GM20431 (cell line): Measurements from ENCODE around the gene COL28A1.
"Not testable (repeated sequence)": the region's sequence is repeated elsewhere in the genome, so short reads cannot be mapped to it uniquely, and the experiment has no call there.

Experiments
- in situ Hi-C: fragments of 300-500 bp; cut with MseI, MboI; formaldehyde crosslinking; loops from one replicate; pipeline ENCODE4 v1.15.0; 2020; ENCODE audit warnings: low sequenced_read_pairs; ENCODE audit not compliant: unreplicated experiment

Gene COL28A1

DNA sequence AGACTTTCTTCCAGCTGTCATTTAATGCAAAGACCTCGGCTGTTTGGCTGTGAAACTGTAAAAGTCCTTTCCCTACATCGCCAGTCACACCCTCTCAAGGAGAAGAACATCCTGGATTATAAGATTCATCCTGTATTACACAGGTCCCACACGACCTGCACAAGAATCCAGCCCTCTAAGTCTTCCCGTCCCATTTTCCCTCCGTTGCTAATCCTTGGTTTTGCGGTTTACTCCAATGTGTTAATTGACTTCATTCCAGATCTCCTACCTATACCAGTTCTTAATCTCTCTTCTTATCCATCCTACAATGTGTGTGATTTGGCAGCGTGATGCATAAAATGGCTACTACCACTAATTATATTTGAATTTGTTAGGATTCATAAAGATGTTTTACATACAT is 110.4 kb downstream of the COL28A1 start:
- in situ Hi-C loops, result no loop called here

DNA sequence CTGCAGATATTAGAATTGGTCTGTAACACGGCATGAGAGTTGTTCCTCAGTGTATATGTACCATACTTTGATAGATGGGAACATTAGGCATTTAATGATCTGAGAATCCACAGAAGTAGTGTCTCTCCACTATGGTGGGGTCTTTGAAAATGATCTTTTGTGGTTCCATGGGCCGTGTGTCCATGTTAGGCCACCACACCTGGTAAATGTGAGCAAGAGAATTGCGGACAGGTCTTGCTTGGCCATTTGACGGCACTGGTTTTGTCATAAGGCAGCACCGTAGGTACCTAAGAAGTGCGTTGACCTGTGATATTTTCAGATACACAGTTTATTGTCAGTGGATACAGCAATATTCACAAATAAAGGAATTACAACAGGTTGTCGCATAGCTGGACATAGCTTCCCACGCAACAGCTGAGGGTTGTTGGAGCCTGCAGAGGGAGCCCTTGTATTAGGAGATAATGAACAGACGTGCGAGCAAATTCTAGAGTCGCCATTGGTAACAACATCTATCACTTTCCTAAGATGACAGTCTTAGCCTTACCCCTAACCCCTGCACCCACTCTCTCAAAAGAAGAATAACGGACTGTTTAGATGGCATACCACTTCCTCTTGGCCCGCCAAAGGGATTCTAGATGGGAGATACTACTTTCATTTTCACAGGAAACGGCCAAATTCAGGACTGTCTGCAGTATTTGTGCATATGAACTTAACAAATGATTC is 111.4 kb downstream of the COL28A1 start:
- in situ Hi-C loops, result no loop called here

DNA sequence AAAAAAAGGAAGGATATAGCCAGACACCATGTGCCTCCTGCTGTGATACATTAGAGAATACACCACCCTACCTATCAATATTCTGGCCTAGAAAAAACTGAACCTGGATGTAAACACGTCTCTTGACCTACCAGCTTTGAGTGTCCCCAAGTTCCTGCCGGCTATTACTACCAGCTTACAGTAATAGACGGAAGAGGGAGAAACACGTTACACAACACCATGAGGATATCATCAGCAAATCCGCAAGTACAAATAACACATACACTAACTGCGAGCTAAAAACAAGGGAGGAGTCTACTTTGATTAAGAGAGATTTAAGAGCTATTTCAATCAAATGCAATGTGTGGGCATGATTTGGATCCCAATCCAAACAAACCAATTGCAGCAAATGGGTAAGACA is 113.0 kb downstream of the COL28A1 start:
- in situ Hi-C loops, result no loop called here

DNA sequence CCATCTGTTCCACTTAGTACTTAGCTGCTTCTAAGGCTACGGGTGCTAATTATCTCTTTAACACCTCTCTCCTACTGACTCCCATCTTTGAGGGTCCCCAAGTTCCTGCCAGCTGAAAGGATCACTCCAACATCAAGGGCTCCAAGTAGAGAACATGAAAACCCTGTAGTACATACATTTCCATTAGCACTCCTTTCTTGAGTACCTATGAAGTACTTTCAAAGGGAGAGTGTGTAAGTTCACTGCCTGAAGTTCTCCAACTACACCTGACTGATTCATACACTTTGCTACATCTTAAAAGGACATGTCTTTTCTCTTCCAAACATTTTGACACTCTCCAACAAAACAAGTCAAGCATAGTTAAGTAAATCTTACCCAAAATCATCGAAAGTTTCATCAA is 113.8 kb downstream of the COL28A1 start:
- in situ Hi-C loops, result no loop called here

DNA sequence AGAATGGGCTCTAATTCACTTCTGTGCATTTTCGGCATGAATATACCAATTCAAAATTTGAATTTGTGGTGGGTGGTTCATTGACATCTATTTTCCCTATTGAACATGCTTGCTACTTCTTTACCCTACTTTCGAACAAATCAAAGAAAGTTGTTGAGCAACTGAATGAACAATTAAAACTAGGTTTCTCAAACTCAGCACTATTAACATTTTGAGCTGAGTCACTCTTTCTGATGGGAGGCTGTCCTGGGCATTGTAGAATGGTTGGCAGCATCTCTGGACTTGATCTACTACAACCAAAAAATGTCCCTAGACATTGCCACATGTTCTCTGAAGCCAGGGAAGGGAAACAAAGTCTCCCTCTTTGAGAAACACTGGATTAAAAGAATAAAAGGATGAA is 116.7 kb downstream of the COL28A1 start:
- in situ Hi-C loops, result no loop called here

DNA sequence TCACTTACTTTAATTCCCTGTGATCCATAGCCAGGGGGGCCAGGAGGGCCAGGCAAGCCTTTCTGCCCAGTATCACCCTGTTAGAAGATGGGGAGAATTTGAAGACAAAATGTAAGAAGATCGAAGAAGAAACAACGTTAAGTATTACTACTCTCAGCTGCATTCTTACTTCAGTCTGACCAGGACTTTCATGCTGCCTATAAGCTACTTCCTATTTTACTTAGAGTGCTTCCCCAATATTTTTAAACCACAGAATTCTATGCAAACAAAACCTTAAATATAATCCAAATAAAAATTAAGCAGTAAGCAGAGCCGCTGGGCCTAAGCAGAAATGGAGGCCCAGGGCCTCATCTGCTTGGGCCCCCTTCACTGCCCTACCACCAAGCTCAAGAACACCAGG is 117.8 kb downstream of the COL28A1 start:
- in situ Hi-C loops, result no loop called here

DNA sequence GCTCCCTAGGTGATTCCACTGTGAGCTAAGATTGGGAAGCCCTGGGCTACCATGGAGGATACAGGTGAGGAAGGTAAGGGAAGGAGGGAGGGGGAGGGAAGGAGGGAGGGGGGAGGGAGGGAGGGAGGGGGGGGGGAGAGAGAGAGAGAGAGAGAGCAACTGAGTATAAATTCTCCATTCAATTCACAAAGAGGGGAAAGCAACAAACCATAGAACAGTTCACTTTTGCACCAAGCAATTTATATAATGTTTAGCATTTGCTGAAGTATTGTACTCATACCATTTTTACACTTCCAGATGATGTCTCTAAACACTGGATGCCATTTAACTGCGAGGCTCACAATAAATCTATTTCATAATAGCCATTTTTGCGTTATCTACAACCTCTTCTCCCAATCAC is 118.3 kb downstream of the COL28A1 start:
- in situ Hi-C loops, result no loop called here

DNA sequence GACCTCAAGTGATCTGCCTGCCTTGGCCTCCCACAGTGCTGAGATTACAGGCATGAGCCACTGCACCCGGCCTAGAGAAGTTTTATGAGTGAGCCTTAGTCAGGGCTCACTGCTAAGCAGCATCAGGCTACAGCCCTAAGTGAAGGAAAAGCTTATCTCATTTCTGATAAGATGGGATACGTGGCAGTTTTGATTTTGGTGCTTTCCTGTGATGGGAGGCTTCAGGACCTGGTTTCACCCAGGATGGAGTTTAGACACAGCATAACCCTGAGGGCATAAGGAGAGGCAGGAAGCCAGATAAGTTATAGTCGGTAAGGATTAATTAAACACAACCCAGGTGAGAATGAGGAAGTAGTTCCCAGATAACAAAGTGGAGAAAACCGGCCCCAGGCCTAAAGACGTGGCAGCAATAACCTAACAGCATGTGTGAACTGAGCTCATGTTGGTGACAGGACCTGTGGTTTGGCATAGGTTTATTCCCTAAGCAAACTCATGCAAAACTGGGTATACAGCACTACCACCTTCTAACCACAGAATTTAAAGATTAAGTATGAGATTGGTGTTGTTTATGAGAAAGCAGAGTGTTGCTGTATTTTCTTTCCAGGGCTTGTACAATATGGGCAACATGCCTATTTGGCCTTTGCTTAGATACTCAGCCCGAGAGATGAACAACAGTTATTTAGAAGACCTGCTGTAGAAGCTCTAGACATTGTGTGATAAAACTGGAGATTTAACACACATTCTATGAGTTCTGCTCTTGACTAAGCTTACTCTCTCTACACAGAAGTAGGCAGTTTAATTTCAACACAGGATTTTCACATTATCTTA is 119.4 kb downstream of the COL28A1 start:
- in situ Hi-C loops, result no loop called here

DNA sequence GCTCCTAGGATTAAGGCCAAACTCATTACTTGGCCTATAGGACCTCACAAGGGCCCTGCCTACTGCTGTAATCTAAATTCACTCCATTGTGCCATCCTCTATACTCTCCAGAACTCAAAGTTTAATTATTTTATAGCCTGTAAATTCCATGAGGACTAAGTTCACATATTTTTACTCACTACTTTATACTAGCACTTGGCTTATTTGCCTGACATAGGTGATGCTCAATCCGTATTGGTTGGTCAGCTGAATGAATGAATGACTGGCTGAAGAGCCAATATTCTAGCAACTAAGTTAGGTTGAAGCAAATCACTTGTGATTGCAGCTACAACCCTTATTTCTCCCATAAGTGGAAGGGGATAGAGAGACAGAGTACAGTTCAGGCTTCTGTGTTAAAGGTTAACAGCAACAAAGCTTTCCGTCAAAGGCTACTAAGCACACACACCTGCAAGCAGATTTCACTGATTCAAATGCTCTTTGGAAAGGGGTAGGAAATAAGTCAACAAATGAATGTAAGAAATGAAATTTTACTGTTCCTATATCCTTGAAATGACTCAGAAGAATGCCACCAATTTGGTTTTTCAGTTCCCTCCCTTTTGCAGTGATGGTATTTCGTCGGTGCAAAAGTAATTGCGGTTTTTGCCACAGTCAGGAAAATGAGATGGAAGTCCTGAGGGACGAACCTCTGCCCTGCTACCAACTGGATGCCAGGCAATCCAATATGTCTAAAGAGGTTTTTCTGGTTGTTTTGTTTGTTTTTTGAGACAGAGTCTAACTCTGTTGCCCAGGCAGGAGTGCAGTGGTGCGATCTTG is 120.7 kb downstream of the COL28A1 start:
- in situ Hi-C loops, result no loop called here

DNA sequence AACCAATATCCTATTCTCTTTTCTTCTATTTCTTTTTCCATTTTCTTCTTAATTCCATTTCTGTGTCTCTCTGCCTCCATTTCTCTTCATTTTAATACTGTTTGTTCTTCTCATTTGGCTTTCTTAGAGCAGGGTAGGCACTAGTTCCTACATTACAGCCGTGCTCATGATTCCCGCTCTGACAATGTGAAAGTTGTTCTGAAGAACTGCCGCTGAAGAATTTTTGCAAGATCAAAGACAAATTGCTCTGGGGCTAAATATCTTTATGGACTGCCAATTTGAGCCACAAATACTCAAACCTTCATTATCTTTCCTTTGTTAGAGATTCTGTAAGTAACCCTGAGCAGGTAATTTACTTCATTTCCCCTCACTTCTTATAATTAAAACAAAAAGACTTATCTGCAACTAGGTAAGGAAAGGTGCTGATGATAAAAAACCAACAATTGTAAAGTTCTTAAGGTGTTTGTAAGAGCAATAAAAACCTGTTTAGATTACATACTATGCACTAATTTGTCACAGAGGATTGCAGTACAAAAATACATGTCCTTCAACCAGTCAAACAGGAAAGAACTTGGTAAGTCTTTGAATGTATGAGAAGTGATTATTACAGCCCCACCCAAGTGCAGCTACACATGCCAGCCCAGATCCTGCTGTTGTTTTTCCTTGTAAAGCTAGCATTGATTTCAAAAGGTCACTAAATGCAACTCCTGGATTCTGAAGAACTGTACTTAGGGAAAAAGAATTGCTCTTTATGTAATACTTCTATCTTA is 127.5 kb downstream of the COL28A1 start:
- in situ Hi-C loops, result no loop called here

DNA sequence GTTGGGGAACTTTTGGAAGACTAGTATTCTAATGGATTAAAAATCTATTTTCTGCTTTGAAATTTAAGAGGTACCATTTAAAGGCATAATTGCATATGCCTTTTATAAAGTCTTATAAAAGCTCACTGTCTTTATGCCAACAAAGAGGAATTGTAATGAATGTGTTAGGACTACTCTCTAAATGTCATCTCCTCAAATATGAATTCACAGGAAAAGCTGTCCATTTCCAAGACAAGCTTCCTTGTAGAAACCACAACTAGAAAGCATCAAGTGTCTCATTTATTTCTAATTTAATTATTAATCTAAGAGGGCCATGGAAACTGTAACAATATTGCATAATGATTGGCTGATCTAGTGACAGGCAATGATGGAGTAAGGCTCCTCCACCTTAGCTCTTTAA is 130.2 kb downstream of the COL28A1 start:
- in situ Hi-C loops, result no loop called here

DNA sequence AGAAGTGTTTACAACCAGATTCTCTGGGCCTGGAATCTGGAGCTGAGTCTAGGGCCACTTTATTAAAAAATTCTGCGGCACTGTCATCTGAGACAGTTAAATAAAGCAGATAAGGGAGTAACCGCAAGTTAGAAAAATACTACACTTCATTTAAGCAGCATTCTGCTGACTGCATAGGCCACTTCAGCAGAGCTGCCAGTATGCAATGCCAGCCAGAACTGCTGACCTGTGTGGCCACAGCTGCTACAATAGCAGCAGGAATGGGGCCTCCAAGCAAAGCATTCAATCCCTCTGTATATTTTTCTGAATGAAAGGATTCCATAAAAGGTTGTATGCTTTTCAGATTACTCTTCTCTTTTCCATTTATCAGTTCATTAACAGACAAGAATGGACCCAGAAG is 136.0 kb downstream of the COL28A1 start:
- in situ Hi-C loops, result no loop called here

DNA sequence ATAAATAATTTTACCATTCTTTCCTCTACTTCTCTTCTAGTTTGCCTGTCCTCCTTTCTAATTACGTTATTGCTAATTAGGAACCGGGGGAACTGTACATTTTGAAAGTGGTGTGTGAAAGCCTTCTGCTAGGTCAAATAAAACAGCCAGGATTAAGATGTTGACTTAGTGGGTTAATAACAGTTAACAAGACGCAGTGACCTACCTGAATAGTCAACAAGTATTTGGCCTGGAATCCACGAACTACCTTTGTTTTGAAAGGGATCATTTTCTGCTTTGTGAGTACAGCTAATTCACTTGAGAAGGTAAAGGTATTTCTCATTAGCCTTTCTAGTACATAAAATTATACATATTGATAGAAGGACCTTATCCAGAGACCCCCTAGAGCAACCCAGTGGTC is 139.9 kb downstream of the COL28A1 start:
- in situ Hi-C loops, result no loop called here

DNA sequence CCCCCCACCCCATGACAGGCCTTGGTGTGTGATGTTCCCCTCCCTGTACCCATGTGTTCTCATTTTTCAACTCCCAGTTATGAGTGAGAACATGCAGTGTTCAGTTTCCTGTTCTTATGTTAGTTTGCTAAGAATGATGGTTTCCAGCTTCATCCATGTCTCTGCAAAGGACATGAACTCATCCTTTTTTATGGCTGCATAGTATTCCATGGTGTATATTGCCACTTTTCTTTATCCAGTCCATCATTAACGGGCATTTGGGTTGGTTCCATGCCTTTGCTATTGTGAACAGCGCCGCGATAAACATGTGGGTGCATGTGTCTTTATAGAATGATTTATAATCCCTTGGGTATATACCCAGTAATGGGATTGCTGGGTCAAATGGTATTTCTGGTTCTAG is 147.5 kb downstream of the COL28A1 start:
- in situ Hi-C loops, result not testable (repeated sequence)

DNA sequence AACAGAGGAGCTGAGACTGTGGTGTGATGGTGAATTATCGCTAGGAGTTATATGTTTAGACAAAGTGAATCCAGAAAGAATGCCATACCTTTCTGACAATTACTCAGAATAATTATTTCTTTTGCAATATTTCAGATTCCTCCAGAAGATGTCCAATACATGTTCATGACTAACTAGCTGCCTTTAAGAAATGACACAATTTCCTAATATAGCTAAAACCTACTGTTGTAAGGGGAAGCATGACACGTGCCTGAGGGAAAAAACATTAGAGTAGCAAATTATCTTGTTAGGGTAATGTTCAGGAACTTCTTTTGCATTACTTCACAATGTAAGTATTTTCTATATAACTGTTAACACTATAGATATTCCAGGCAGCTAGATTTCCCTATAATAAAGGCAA is 150.3 kb downstream of the COL28A1 start:
- in situ Hi-C loops, result no loop called here

DNA sequence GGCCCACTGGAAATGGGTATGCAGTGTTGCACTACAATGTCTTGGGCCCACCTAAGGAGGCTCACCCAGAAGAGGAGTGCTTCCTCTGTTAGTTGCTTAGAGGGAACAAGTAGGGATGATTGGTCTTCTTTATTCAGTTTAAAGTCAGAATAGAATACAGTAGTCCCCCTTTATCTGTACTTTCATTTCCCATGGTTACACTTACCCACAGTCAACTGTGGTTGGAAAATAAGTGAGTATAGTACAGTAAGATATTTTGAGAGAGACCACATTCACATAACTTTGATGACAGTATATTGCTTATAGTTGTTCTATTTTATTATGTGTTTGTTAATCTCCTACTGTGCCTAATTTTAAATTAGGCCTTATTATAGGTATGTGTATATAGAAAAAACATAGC is 151.4 kb downstream of the COL28A1 start:
- in situ Hi-C loops, result no loop called here

DNA sequence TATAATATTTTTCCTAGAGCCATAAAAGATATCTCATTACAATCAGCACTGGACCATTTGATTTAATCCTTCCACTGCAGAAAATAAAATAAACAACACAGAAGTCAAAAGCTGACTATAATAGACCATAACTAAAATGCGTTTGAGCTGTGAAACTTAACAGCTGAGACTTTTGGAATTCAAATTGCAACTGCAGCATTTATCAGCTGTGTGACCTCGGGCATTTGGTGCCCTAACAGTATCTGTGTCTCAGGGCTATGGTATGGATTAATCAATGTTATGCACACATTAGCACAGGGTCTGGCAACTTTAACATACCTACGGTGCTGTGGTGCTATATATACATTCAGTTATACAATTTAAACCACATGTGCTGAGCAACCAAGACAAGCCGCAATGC is 160.1 kb downstream of the COL28A1 start:
- in situ Hi-C loops, result no loop called here

DNA sequence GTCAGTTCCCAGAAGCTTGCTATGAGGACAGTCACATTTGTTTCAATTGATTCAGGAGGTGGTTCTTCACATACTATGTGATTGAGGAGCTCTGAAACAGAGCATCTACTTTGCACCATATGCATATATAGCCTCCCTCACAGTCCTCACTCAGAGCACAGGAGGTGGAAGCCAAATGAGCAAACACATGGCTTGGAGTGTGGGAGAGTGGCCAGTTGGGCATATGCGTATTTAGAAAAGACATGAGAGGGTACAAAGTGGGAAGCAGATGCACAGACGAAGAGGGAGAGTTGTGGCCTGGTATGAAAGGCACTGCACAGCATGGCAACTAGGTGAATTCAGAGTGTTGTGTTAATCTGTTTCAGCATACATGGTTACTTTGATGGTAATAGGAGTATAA is 165.6 kb downstream of the COL28A1 start:
- in situ Hi-C loops, result no loop called here

DNA sequence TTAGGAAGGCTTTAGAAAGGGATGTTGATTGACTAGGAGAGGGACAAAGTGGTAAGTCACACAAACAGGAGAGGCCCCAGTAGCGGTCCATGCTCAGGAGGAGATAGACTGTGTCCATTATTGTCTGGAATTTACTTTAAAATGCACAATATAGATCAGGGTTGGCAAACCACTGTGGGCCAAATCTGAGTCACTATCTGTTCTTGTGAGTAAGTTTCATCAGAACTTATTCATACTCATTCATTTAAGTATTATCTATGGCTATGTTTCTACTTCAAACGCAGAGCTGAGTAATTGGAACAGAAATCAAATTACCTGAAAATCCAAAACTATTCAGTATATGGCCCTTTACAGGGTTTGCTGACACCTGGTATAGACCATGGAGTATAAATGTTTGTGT is 166.5 kb downstream of the COL28A1 start:
- in situ Hi-C loops, result no loop called here

DNA sequence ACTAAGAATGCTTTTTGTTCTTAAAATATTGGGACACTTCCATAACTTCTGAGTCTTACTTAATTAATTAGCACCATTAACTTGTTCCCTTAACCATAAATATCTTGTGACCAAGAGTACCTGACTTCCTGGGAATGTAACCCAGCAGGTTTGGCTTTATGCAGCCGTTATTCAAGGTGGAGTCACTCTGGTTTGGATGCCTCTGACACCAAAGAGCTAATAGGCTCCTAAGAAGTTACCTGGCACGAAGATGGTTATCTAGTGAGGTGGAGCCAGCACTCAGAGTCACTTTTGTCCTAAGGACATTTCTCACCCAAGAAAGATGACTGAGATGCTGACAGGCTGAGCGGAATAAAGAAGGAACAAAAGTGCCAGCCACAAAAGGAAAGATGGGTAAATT is 181.0 kb downstream of the COL28A1 start:
- in situ Hi-C loops, result no loop called here
